Mesenchymal stem cell (in vitro differentiated cells and primary cell): Measurements from ENCODE around the gene RALGPS1.

Source experiments
- DNase-seq: peaks from one replicate; pipeline ENCODE4 v3.0.0-alpha.2; 2013
- H2AFZ ChIP-seq: one replicate; pipeline ENCODE4 v1.6.1; 2013; ENCODE audit warnings: low read depth, mild to moderate bottlenecking, control low read depth, inconsistent platforms, low read length, moderate library complexity
- H2AK5ac ChIP-seq: 2 replicates; pipeline ENCODE4 v1.6.1; 2013; ENCODE audit warnings: low read length, moderate library complexity, mild to moderate bottlenecking, inconsistent platforms; ENCODE audit not compliant: severe bottlenecking
- H2BK120ac ChIP-seq: one replicate; pipeline ENCODE4 v1.6.1; 2013; ENCODE audit warnings: low read depth, mild to moderate bottlenecking, inconsistent platforms, low read length, moderate library complexity
- H2BK12ac ChIP-seq, 2 experiments: one replicate each; pipeline ENCODE4 v1.6.1; 2013; ENCODE audit warnings: inconsistent platforms in 2 of 2, low read length in 2 of 2, mild to moderate bottlenecking in 2 of 2, moderate library complexity in 2 of 2, control low read depth in 1 of 2
- H2BK15ac ChIP-seq: one replicate; pipeline ENCODE4 v1.6.1; 2013; ENCODE audit warnings: mild to moderate bottlenecking, low read depth, inconsistent platforms; ENCODE audit not compliant: poor library complexity, severe bottlenecking
- H2BK5ac ChIP-seq: 2 replicates; pipeline ENCODE4 v1.6.1; 2013; ENCODE audit warnings: low read depth, mild to moderate bottlenecking, low read length, control low read depth, inconsistent platforms; ENCODE audit not compliant: poor library complexity, severe bottlenecking
- H3K14ac ChIP-seq, 2 experiments: one replicate each; pipeline ENCODE4 v1.6.1; 2013; ENCODE audit warnings: inconsistent platforms in 2 of 2, low read length in 2 of 2, control low read depth in 1 of 2, mild to moderate bottlenecking in 1 of 2, moderate library complexity in 1 of 2
- H3K18ac ChIP-seq, 2 experiments: one replicate each; pipeline ENCODE4 v1.6.1; 2013; ENCODE audit warnings: inconsistent platforms in 2 of 2, low read length in 2 of 2, control low read depth in 1 of 2, low read depth in 1 of 2, mild to moderate bottlenecking in 1 of 2
- H3K23ac ChIP-seq, 2 experiments: one replicate each; pipeline ENCODE4 v1.6.1; 2013; ENCODE audit warnings: inconsistent platforms in 2 of 2, low read length in 2 of 2, mild to moderate bottlenecking in 2 of 2, moderate library complexity in 2 of 2, control low read depth in 1 of 2
- H3K27ac ChIP-seq: 2 replicates; pipeline ENCODE4 v1.5.1; 2013; ENCODE audit warnings: mild to moderate bottlenecking, moderate library complexity, low read length, control low read depth, inconsistent platforms; ENCODE audit not compliant: poor library complexity, severe bottlenecking
- H3K27me3 ChIP-seq, 2 experiments: 2 replicates each; pipeline versions ENCODE4 v1.6.1 to v1.7.0; 2013; ENCODE audit warnings: low read length in 2 of 2, mild to moderate bottlenecking in 2 of 2, moderate library complexity in 2 of 2, control low read depth in 1 of 2, inconsistent platforms in 1 of 2; ENCODE audit not compliant: control insufficient read depth in 1 of 2, insufficient read depth in 1 of 2
- H3K36me3 ChIP-seq, 2 experiments: 2 replicates each; pipeline versions ENCODE4 v1.6.1 to v1.7.0; 2013; ENCODE audit warnings: low read length in 2 of 2, control low read depth in 1 of 2, inconsistent platforms in 1 of 2, low read depth in 1 of 2, mild to moderate bottlenecking in 1 of 2; ENCODE audit not compliant: insufficient read depth in 2 of 2, control insufficient read depth in 1 of 2
- H3K4ac ChIP-seq, 2 experiments: one replicate each; pipeline ENCODE4 v1.6.1; 2013; ENCODE audit warnings: inconsistent platforms in 2 of 2, low read length in 2 of 2, mild to moderate bottlenecking in 2 of 2, moderate library complexity in 2 of 2, control low read depth in 1 of 2, low read depth in 1 of 2
- H3K4me1 ChIP-seq: 2 replicates; pipeline ENCODE4 v1.6.1; 2013; ENCODE audit warnings: low read depth, low read length, control low read depth; ENCODE audit not compliant: control insufficient read depth, insufficient read depth
- H3K4me2 ChIP-seq: 2 replicates; pipeline ENCODE4 v1.6.1; 2013; ENCODE audit warnings: low read length, mild to moderate bottlenecking, inconsistent platforms; ENCODE audit not compliant: poor library complexity, severe bottlenecking
- H3K4me3 ChIP-seq, 2 experiments: 2 replicates each; pipeline versions ENCODE4 v1.5.1 to v1.7.0; 2013; ENCODE audit warnings: low read length in 2 of 2, mild to moderate bottlenecking in 2 of 2, control low read depth in 1 of 2, low read depth in 1 of 2; ENCODE audit not compliant: insufficient read depth in 1 of 2
- H3K79me1 ChIP-seq: replicated peaks from 2 replicates; pipeline ENCODE4 v1.6.1; 2013; ENCODE audit warnings: mild to moderate bottlenecking, control low read depth, low read length, inconsistent platforms; ENCODE audit not compliant: poor library complexity, severe bottlenecking
- H3K9ac ChIP-seq: 2 replicates; pipeline ENCODE4 v1.7.0; 2013; ENCODE audit warnings: mild to moderate bottlenecking, low read length, moderate library complexity
- H3K9me3 ChIP-seq: 2 replicates; pipeline ENCODE4 v1.7.0; 2013; ENCODE audit warnings: mild to moderate bottlenecking, low read length; ENCODE audit not compliant: control insufficient read depth
- H4K8ac ChIP-seq: one replicate; pipeline ENCODE4 v1.6.1; 2013; ENCODE audit warnings: inconsistent platforms, mild to moderate bottlenecking, low read length, moderate library complexity
- H4K91ac ChIP-seq: one replicate; pipeline ENCODE4 v1.6.1; 2013; ENCODE audit warnings: mild to moderate bottlenecking, low read length, inconsistent platforms
- WGBS: methylation state at CpG from one replicate; pipeline ENCODE4 v1.1.7; 2013; ENCODE audit warnings: mixed read lengths; 5-methylcytosine and 5-hydroxymethylcytosine counted together

Gene RALGPS1

DNA sequence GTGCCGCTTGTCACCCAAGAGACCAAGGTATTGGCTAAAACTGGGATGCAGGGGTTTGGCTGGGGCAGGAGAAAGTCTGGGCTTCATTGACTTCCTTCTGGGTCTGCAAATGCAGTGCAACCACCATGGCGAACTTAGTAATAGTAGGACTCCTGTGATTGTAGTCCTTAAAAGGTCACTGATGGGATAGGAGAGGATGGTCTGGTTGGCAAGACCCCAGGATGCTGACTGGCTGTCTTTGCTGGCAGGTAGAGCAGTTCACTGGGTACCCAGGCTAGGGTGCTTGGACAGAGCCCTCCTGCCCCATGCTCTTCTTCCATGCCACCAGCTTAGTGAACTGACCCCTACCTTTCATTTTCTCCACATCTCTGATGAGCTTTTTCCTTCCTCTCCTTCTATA is 170.6 kb downstream of the RALGPS1 start:
- H4K91ac ChIP-seq = no peak overlapping the region
- H3K9me3 ChIP-seq = no peaks in the 10 kb centered on the region
- no peak overlapping the region for H3K4me3 ChIP-seq
- 95% methylated on average over 2 of the region's 2 CpGs for WGBS
- H3K9ac ChIP-seq = no peak overlapping the region
- no peak overlapping the region for H2BK5ac ChIP-seq
- no peak overlapping the region for H2BK120ac ChIP-seq
- no peak overlapping the region for H2AK5ac ChIP-seq
- H3K23ac ChIP-seq = no peak overlapping the region
- H2AFZ ChIP-seq = no peak overlapping the region
- H3K14ac ChIP-seq = no peak overlapping the region
- H3K36me3 ChIP-seq = peaks cover 0 to 37% of the 10 kb centered on the region in 2 experiments
- no peak overlapping the region for H3K18ac ChIP-seq
- peaks cover 2 to 38% of the 10 kb centered on the region in 2 experiments for H3K27me3 ChIP-seq
- H2BK15ac ChIP-seq = no peak overlapping the region
- H3K4ac ChIP-seq = no peak overlapping the region
- H3K79me1 ChIP-seq = no peaks in the 10 kb centered on the region
- H3K4me2 ChIP-seq = no peak overlapping the region
- no peak overlapping the region for H2BK12ac ChIP-seq
- no peaks in the 10 kb centered on the region for H3K4me1 ChIP-seq
- no peak overlapping the region for H3K27ac ChIP-seq
- no peak for DNase-seq
- H4K8ac ChIP-seq = no peak overlapping the region

DNA sequence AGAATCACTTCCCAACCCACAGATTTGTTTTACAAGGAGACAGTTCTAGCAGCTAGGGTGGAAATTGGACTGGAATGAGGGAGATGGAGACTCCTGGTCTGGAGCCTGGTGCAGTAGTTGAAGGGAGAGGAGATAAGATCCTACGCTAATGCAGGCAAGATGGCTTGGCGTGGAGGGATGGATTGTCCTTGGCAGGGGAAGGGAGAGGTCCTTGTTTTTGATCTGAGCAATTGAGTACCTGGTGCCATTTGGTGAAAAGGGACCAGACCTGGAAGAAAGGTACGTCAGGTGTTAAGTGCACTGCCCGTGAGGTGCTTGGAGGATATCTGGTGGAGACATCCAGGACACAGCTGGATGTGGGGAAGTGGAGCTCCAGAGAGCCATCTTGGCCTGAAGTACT is 172.2 kb downstream of the RALGPS1 start:
- Histone ChIP-seq H4K91ac (no peak overlapping the region), H3K79me1 (no peaks in the 10 kb centered on the region), H2AK5ac (no peak overlapping the region), H3K4me2 (no peak overlapping the region), H3K4me1 (no peaks in the 10 kb centered on the region), H3K36me3 (peaks cover 0 to 53% of the 10 kb centered on the region in 2 experiments), H2BK120ac (no peak overlapping the region), H3K27ac (no peak overlapping the region), H3K27me3 (peaks cover 2 to 47% of the 10 kb centered on the region in 2 experiments), H3K9ac (no peak overlapping the region), H3K18ac (no peak overlapping the region), H3K9me3 (no peaks in the 10 kb centered on the region), H3K23ac (no peak overlapping the region), H2BK15ac (no peak overlapping the region), H2AFZ (no peak overlapping the region), H3K4me3 (no peak overlapping the region), H2BK5ac (no peak overlapping the region), H2BK12ac (no peak overlapping the region), H4K8ac (no peak overlapping the region), H3K4ac (no peak overlapping the region), H3K14ac (no peak overlapping the region)
- DNase-seq = no peak
- 94% methylated on average over 4 of the region's 4 CpGs for WGBS

DNA sequence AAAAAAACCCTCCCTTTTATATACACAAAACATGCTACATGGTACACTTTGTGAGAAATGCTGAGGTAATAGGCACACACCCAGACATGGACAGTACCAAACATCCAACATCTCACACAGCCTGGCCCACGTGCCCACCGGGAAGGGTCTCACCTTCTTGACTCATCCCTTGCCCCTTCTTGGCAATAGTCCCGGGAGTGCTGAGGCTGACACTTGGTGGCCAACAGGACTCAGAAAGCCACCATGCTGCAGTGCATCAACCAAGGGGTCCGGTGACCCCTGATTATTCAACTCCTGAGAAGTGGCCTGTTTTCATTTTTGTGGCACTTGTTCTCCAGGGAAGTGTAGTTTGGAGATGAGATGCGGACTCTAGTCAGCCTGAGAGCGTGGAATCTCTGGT is 172.8 kb downstream of the RALGPS1 start:
- no peak overlapping the region for H3K4ac ChIP-seq
- H3K9ac ChIP-seq = no peak overlapping the region
- H2AK5ac ChIP-seq = no peak overlapping the region
- no peaks in the 10 kb centered on the region for H3K9me3 ChIP-seq
- no peak overlapping the region for H3K4me2 ChIP-seq
- H3K18ac ChIP-seq = no peak overlapping the region
- no peak overlapping the region for H3K4me3 ChIP-seq
- no peak overlapping the region for H3K23ac ChIP-seq
- H2BK15ac ChIP-seq = no peak overlapping the region
- peaks cover 3% of the 10 kb centered on the region for H3K4me1 ChIP-seq
- H2BK120ac ChIP-seq = no peak overlapping the region
- H2AFZ ChIP-seq = no peak overlapping the region
- H3K27me3 ChIP-seq = peaks cover 2 to 47% of the 10 kb centered on the region in 2 experiments
- no peak overlapping the region for H2BK5ac ChIP-seq
- no peak for DNase-seq
- H2BK12ac ChIP-seq = no peak overlapping the region
- no peak overlapping the region for H3K27ac ChIP-seq
- peaks cover 0 to 59% of the 10 kb centered on the region in 2 experiments for H3K36me3 ChIP-seq
- no peak overlapping the region for H4K8ac ChIP-seq
- 97% methylated on average over 6 of the region's 6 CpGs for WGBS
- H4K91ac ChIP-seq = no peak overlapping the region
- no peaks in the 10 kb centered on the region for H3K79me1 ChIP-seq
- H3K14ac ChIP-seq = no peak overlapping the region

- Histone ChIP-seq H3K4me1 (peaks cover 3% of the 10 kb centered on the region), H3K9ac (no peak overlapping the region), H3K14ac (no peak overlapping the region), H3K27me3 (peaks cover 2 to 50% of the 10 kb centered on the region in 2 experiments), H3K9me3 (no peaks in the 10 kb centered on the region), H2AK5ac (no peak overlapping the region), H2BK120ac (no peak overlapping the region), H4K91ac (no peak overlapping the region), H3K27ac (no peak overlapping the region), H2BK12ac (no peak overlapping the region), H3K4me2 (no peak overlapping the region), H3K79me1 (no peaks in the 10 kb centered on the region), H3K4ac (no peak overlapping the region), H4K8ac (no peak overlapping the region), H3K36me3 (peaks cover 0 to 63% of the 10 kb centered on the region in 2 experiments), H2AFZ (no peak overlapping the region), H3K4me3 (no peak overlapping the region), H3K23ac (no peak overlapping the region), H2BK15ac (no peak overlapping the region), H2BK5ac (no peak overlapping the region), H3K18ac (no peak overlapping the region)
- 95% methylated on average over 8 of the region's 8 CpGs for WGBS
- DNase-seq = no peak
Observed at GRCh38 chr9:127087836-127088235, 173.3 kb downstream of the RALGPS1 start.
